SIG-M5 treated with dmso at 0.1 percent for 504 hours (cell line): ENCODE data around the gene ZNF107.
A peak's percentile ranks its signal among the peaks of the same experiment; 100 is the strongest.
"Not testable (repeated sequence)": the region's sequence is repeated elsewhere in the genome, so short reads cannot be mapped to it uniquely, and the experiment has no call there.

Experiments used
- DNase-seq: peaks from one replicate; lab custom pipeline; 2025; ENCODE audit not compliant: unreplicated experiment; lab: John Stamatoyannopoulos, UW

The ZNF107 gene

GRCh38 chr7:64729089-64729848 is 63.3 kb downstream of the ZNF107 start:
- DNase-seq: no peak

GRCh38 chr7:64733550-64734240 is 67.8 kb downstream of the ZNF107 start:
- DNase-seq: no peak

GRCh38 chr7:64736575-64736974 is 70.6 kb downstream of the ZNF107 start:
- no peak for DNase-seq

GRCh38 chr7:64738403-64738802 is 72.5 kb downstream of the ZNF107 start:
- DNase-seq: not testable (repeated sequence)

- DNase-seq: not testable (repeated sequence)
These were observed 73.0 kb downstream of the ZNF107 start for GRCh38 chr7:64738953-64739352.

- DNase-seq: no peak
These were observed 78.7 kb downstream of the ZNF107 start for GRCh38 chr7:64744680-64745079.

- DNase-seq: no peak
These were observed 81.9 kb downstream of the ZNF107 start for GRCh38 chr7:64747802-64748201.

GRCh38 chr7:64753032-64753431 is 87.1 kb downstream of the ZNF107 start:
- no peak for DNase-seq

- DNase-seq: no peak
These were observed 89.9 kb downstream of the ZNF107 start for GRCh38 chr7:64755865-64756264.

- DNase-seq: peak; percentile 26
These were observed 92.2 kb downstream of the ZNF107 start for GRCh38 chr7:64758151-64758550.
